ENCODE measurements around the gene HIC1. TPM values are rescaled to one million over a fixed set of nuclear protein-coding genes. Genes with fewer than 3 reads are reported as not detected.

HIC1 gene, protein sequence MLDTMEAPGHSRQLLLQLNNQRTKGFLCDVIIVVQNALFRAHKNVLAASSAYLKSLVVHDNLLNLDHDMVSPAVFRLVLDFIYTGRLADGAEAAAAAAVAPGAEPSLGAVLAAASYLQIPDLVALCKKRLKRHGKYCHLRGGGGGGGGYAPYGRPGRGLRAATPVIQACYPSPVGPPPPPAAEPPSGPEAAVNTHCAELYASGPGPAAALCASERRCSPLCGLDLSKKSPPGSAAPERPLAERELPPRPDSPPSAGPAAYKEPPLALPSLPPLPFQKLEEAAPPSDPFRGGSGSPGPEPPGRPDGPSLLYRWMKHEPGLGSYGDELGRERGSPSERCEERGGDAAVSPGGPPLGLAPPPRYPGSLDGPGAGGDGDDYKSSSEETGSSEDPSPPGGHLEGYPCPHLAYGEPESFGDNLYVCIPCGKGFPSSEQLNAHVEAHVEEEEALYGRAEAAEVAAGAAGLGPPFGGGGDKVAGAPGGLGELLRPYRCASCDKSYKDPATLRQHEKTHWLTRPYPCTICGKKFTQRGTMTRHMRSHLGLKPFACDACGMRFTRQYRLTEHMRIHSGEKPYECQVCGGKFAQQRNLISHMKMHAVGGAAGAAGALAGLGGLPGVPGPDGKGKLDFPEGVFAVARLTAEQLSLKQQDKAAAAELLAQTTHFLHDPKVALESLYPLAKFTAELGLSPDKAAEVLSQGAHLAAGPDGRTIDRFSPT
- 28.5 and 38.2 TPM in 2 replicates for total RNA-seq

DNA sequence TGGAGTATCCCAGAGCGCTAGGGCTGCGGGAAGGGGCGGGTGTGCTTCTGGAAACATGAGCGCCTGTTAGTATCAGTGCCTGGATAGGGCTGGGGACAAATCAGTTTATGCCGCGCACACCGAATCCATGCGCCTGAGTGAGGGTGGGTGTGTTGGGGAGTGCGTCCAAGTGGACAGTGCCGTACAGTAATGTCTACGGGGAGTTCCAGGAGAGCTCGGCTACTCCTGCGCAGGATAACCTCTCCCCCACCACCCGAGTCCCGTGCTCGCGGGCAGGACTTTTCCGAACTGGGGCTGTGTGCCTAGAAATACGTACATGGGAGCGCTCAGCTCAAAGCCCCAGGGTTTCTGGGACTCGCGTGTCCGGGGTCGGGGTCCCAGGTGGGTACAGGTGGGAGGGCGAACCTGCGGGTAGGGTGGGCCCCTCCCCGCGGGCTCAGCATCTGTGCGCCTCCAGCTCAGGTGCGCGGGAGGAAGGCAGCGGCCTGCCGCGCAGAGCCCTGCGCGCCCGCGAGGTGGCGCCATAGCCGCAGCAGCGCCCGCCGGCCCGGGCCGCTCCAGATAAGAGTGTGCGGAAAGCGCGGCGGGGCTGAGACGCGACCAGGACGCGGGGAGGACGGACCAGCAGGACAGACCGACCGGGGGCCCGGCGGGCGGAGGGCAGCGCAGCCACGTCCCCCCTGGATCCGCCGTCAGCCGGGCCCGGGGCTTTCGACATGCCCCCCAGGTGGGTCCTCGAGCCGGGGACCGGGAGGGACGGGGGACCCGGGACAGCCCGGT lies at the start of gene HIC1:
Gene HIC1, plus strand, starts transcription at position 592 of the 780 bp plus-strand sequence. CDS start 1,588 bp downstream, outside the sequence.

DNA sequence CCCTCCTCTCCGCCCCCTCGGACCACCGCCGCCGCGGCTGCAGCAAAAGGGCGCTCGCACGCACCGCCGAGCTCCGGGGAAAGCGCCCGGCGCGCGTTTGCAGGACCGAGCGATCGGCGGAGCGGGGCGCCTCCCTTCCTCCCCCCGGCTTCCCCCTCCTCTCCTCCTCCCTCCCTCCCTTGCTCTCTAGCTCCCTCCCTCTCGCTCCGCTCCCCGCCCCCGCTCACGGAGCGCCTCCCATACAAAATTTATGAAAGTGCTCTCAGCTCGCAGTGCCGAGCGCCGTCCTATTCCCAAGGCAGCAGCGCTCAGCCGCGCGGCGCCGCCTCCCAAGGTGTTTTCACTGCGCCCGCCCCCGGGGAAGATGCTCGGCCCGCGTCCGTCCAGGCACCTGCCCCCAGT lies 29.7 kb upstream of the HIC1 start, which contains the start of gene RTN4RL1:
Gene RTN4RL1, minus strand, starts transcription at position 115 of the 402 bp plus-strand sequence. CDS start 469 bp downstream, outside the sequence.

DNA sequence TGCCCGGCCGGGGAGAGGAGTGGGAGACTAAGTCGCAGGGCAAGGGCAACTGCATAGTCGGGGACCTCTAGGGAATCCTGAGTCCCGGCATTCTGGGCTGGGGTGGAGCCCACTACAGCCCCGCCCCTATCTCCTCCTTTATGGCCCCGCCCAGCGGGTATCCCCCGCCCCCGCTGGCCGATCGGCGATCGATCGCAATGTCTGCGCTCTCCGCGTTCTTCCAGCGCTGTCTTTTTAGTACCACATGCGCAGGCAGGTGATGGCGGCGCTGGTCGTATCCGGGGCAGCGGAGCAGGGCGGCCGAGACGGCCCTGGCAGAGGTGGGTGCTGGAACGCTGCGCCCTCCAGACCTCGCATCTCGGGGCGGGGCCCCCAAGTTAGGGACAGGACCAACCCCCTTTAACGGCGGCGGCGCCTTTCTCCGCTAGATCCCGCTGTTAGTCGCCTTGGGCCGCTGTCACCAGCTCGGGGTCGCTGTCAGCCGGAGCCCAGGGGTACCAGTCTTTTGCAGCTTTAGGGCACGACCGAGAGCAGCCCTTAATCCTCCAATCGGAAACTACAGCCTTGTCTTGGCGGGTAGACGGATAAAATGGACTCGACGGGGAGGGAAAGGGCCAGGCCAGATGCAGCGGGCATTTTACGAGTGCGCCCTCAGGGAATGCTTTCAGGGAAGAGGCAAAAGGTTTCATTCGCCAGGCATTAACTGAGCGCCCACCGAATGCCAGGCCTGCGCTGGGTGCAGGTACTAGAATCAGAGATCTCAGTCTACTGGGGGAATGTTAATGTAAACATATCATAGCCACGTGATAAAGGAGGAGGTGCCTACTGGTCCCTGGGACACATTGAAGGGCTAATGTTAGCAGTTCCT lies 24.8 kb upstream of the HIC1 start, which contains the start of gene DPH1:
Gene DPH1, plus strand, starts transcription at position 243 of the 868 bp plus-strand sequence. Its CDS starts 17 bp downstream, at position 260.

DNA sequence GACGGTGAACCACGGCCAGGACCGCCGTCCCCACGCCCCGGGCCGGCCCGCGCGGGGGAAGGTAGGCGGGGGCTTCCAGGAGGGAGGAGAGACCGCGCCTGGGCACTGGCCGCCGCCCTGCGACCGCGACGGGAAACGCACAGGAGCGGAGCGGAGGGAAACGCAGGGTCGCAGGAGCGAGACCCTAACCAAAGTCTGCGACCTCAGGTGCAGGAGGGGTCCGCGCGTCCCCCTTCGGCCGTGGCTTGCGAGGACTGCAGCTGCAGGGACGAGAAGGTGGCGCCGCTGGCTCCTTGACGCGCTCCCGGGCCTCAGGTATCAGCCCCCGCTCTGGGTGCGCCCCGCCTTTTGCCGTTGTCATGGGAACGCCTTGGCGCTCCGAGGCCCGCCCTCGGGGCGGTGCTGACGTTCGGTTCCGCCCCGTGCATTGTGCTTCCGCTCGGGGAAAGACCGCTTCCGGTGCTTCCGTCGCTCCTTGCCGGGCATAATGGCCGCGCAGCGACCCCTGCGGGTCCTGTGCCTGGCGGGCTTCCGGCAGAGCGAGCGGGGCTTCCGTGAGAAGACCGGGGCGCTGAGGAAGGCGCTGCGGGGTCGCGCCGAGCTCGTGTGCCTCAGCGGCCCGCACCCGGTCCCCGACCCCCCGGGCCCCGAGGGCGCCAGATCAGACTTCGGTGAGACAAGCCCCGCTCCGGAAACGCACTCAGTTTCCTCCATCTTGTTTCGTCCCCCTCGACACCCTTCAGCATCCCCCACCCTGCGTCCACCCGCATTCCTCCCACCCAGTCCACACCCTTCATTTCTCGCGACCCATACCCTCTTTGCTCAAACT lies 13.1 kb upstream of the HIC1 start, which contains the start of gene OVCA2:
Gene OVCA2, plus strand, starts transcription at position 462 of the 829 bp plus-strand sequence. Its CDS starts 26 bp downstream, at position 488.

Other genes with a start within 250 kb of the HIC1 start
- 9.7 TPM in 2 replicates for gene SMYD4, start 225.2 kb upstream of the HIC1 start, total RNA-seq
- gene RPA1, start 225.1 kb upstream of the HIC1 start, total RNA-seq = 33.6 and 33.9 TPM in 2 replicates
- 0.23 and 0.46 TPM in 2 replicates for gene RTN4RL1, start 29.8 kb upstream of the HIC1 start, total RNA-seq
- 27.2 and 36.1 TPM in 2 replicates for gene DPH1, start 24.9 kb upstream of the HIC1 start, total RNA-seq
- 20.4 and 22.2 TPM in 2 replicates for gene OVCA2, start 13.1 kb upstream of the HIC1 start, total RNA-seq
- 65.5 and 69.5 TPM in 2 replicates for gene SMG6, start 248.7 kb downstream of the HIC1 start, total RNA-seq
- 12.9 and 19.5 TPM in 2 replicates for gene SRR, start 248.8 kb downstream of the HIC1 start, total RNA-seq

Measured in smooth muscle cell of the pulmonary artery (primary cell).